SH-SY5Y (cell line): ENCODE results near the gene RNF144B.

Experiments
- GATA2 ChIP-seq: IDR thresholded peaks from 2 replicates; pipeline ENCODE4 v1.6.1; 2011; ENCODE audit warnings: mild to moderate bottlenecking, low read depth, low read length
- GATA3 ChIP-seq: IDR thresholded peaks from 2 replicates; pipeline ENCODE4 v1.6.1; 2011; ENCODE audit warnings: low read depth, mild to moderate bottlenecking, low read length, moderate library complexity

DNA sequence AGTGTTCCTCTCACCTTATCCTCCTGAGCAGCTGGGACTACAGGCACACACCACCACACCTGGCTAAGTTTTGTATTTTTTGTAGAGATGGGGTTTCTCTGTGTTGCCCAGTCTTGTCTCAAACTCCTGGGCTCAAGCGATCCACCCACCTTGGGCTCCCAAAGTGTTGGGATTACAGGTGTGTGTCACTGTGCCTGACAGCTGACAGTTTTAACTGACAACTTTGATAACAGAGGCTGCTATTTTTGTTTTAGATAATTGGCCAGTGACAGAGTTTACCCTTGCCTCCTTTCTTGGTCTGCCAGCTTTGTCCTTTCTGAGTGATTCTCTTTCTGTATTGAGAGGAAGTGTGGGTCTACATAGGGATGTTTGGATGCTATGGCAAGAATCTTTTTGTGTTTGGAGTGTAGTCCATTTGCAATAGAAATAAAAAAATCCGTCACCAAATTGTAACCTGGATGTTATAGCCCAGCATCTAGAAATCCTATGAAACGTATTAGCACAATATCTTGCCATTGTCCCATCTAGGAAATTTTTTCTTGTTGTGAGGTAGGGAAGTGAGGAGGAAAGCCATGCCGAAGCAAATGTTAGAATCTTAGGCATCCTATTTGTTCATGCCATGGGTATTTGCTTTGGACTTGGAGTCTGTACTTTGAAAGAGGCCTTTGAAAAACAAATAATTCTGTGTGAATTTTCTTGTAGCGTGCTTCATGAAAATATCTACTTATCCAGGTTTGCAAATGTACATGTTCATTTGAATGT, 80.8 kb downstream of the RNF144B start:
- no peak for TF ChIP-seq GATA2
- TF ChIP-seq GATA3: no peak
